MCF 10A (cell line): ENCODE measurements around the gene D2HGDH. TPM values are rescaled to one million over a fixed set of nuclear protein-coding genes. Genes with fewer than 3 reads are reported as not detected.

Experiments used
- BruUV-seq: library from RNA; stranded (reverse); fragments of 400-500 nt; replicated peaks from 2 replicates; lab custom pipeline; 2021; lab: Mats Ljungman, UMichigan
- CTCF ChIA-PET: fragments of 300-600 bp; sonication (Branson Sonifier 250); formaldehyde crosslinking; extraction: SDS; loops from one replicate; lab custom pipeline; 2021; ENCODE audit warnings: antibody characterized with exemption, inconsistent platforms; lab: Yijun Ruan, JAX
- POLR2A ChIA-PET: fragments of 300-600, 350-650 bp; sonication (Branson Sonifier 250); formaldehyde crosslinking; extraction: SDS; loops from one replicate; lab custom pipeline; 2020; ENCODE audit warnings: antibody characterized with exemption, inconsistent platforms; lab: Yijun Ruan, JAX
- DNase-seq: peaks from one replicate; pipeline ENCODE4 v3.0.0-alpha.2; 2018; ENCODE audit not compliant: unreplicated experiment
- H3K27ac Mint-ChIP-seq: one replicate; pipeline ENCODE4 v1.8.0; 2022; ENCODE audit warnings: mild to moderate bottlenecking, low read depth, mixed read lengths; ENCODE audit not compliant: unreplicated experiment
- H3K27me3 Mint-ChIP-seq: one replicate; pipeline ENCODE4 v1.8.0; 2022; ENCODE audit warnings: mixed read lengths; ENCODE audit not compliant: insufficient read depth, unreplicated experiment
- H3K36me3 Mint-ChIP-seq: one replicate; pipeline ENCODE4 v1.8.0; 2022; ENCODE audit warnings: mild to moderate bottlenecking, moderate library complexity, mixed read lengths; ENCODE audit not compliant: insufficient read depth, unreplicated experiment
- H3K4me1 Mint-ChIP-seq: one replicate; pipeline ENCODE4 v1.8.0; 2022; ENCODE audit warnings: mixed read lengths; ENCODE audit not compliant: insufficient read depth, unreplicated experiment
- H3K4me3 Mint-ChIP-seq: one replicate; pipeline ENCODE4 v1.8.0; 2022; ENCODE audit warnings: mild to moderate bottlenecking, moderate library complexity, mixed read lengths; ENCODE audit not compliant: unreplicated experiment
- H3K9me3 Mint-ChIP-seq: one replicate; pipeline ENCODE4 v1.8.0; 2022; ENCODE audit warnings: mixed read lengths; ENCODE audit not compliant: unreplicated experiment
- CTCF ChIP-seq: fragments of 200-600 bp; IDR thresholded peaks from one replicate; pipeline ENCODE4 v1.8.0; 2022; ENCODE audit warnings: antibody characterized with exemption, mild to moderate bottlenecking; ENCODE audit not compliant: unreplicated experiment
- intact Hi-C: fragments of 100-400 bp; cut with micrococcal nuclease; formaldehyde crosslinking; loops from 2 replicates; pipeline ENCODE4 v1.14.1; 2022
- total RNA-seq: library from RNA; stranded (reverse); gene quantifications from 2 replicates; pipeline ENCODE4 v1.2.3, GENCODE V29; 2022

D2HGDH gene
- total RNA-seq, 1 experiment from 2014 or later = 41.5 TPM

DNA sequence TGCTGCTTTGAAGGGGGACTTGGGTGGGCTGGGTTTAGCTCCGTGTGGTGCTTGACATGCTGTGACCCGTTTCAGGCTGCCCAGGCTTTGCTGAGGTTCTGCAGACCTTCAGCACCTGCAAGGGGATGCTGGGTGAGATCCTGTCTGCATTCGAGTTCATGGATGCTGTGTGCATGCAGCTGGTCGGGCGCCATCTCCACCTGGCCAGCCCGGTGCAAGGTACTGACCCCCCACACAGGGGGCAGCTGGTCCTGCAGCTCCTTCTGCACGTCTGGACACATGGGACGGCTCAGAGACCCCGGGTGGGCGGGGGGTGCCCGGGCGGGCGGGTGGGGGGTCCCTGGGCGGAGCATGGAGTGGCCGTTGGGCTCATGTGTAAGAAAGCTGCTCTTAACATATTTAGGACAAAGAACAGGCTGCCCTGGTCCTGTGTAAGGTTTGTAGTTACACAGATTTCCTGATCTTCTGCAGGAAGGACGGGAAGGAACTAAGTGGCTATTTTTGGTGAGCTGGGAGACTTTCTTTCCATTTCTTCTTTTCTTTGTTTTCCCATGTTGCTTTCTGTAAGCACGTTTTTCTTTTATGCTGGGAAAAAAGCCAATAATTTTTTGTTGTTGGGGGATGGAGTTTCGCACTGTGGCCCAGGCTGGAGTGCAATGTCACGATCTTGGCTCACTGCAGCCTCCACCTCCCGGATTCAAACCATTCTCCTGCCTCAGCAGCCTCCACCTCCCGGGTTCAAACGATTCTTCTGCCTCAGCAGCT lies 15.8 kb downstream of the D2HGDH start:
- no peaks in the 10 kb centered on the region for H3K27me3 Mint-ChIP-seq
- H3K9me3 Mint-ChIP-seq = peaks cover 8% of the 10 kb centered on the region
- peaks cover 52% of the 10 kb centered on the region for H3K36me3 Mint-ChIP-seq
- ChIA-PET POLR2A (no interaction called here), CTCF (interaction anchor here (0.8 kb wide), 1 partner anchor 128 kb away, joined by 3 read pairs; no protein-coding TSS in a partner anchor)
- peak overlapping the region; percentile 30 for H3K27ac Mint-ChIP-seq
- DNase-seq = no peak
- H3K4me1 Mint-ChIP-seq = no peaks in the 10 kb centered on the region
- no peak overlapping the region for H3K4me3 Mint-ChIP-seq
- intact Hi-C loops = no loop called here
- TF ChIP-seq CTCF = no peak
- no TSS peak for BruUV-seq

DNA sequence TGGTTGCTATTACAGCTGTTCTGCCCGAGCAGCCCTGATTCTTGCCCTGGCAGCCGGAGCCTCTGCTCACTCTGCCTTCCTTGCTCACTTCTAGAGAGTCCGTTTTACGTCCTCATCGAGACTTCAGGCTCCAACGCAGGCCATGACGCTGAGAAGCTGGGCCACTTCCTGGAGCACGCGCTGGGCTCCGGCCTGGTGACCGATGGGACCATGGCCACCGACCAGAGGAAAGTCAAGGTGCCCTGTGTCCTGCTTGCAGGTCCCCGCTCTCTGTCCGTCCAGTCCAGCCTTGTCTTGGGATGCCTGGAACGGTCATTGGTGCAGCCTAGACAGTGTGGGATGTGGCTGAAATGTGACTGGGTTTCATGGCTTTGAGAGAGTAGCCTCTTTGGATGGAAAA lies 16.7 kb downstream of the D2HGDH start:
- Mint-ChIP-seq H3K4me1 (no peaks in the 10 kb centered on the region), H3K36me3 (peaks cover 51% of the 10 kb centered on the region), H3K27ac (no peak overlapping the region), H3K9me3 (peaks cover 3% of the 10 kb centered on the region), H3K27me3 (no peaks in the 10 kb centered on the region), H3K4me3 (no peak overlapping the region)
- ChIA-PET POLR2A (no interaction called here), CTCF (interaction anchor here (0.8 kb wide), 1 partner anchor 127 kb away, joined by 3 read pairs; no protein-coding TSS in a partner anchor)
- no TSS peak for BruUV-seq
- TF ChIP-seq CTCF = no peak
- no peak for DNase-seq
- intact Hi-C loops = no loop called here

DNA sequence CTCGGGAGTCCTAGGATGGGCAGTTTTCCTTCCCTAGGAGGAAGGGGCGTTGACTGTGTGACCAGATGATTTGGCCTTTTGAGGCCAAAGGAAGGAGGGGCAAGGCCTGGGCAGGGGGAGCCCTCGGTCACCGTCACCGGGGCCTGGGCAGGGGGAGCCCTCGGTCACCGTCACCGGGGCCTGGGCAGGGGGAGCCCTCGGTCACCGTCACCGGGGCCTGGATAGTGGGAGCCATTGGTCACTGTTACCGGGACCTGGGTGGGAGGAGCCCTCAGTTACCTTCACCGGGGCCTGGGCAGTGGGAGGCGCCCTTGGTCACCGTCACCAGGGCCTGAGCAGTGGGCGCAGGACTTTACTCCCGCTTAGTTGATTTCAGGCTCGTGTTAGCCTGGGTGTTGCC lies 17.3 kb downstream of the D2HGDH start:
- intact Hi-C loops = no loop called here
- POLR2A ChIA-PET = interaction anchor here (0.6 kb wide), 1 partner anchor 46 kb away, joined by 3 read pairs; no protein-coding TSS in a partner anchor
- no peak overlapping the region for H3K27ac Mint-ChIP-seq

More for the DNA sequence above, 17.3 kb downstream of the D2HGDH start:
- Mint-ChIP-seq H3K4me3 (no peak overlapping the region), H3K36me3 (peaks cover 52% of the 10 kb centered on the region), H3K4me1 (no peaks in the 10 kb centered on the region), H3K9me3 (no peaks in the 10 kb centered on the region), H3K27me3 (no peaks in the 10 kb centered on the region)
- DNase-seq = no peak
- CTCF ChIA-PET = no interaction called here
- TF ChIP-seq CTCF = no peak
- no TSS peak for BruUV-seq
